GM21360 (cell line): Measurements from ENCODE around the gene PROK1.
"Not testable (repeated sequence)": the region's sequence is repeated elsewhere in the genome, so short reads cannot be mapped to it uniquely, and the experiment has no call there.

Experiments
- ATAC-seq: cut with Tn5 transposase; IDR thresholded peaks from one replicate; pipeline ENCODE4 v1.9.1; 2021; ENCODE audit warnings: mild to moderate bottlenecking, moderate library complexity; ENCODE audit not compliant: unreplicated experiment

The PROK1 gene

DNA sequence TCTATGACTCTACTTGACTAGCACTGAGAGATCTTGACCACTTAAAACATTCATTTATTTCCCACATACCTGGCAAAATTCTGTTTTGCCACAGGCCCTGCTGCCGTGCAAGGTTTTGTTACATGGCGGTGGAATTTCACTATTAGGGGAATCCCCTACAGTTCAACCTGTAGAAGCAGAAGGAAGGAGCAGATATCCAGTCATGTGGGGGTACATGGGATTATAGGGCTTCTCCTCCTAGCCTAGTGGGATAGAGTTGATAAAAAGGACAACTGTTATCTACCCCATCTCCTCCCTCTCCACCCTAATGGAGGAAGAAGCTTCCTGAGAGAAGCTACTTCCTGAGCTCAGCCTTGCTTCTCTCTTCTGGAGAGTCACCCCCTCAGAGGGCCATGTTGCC lies 17.7 kb upstream of the PROK1 start:
- ATAC-seq, result no peak

DNA sequence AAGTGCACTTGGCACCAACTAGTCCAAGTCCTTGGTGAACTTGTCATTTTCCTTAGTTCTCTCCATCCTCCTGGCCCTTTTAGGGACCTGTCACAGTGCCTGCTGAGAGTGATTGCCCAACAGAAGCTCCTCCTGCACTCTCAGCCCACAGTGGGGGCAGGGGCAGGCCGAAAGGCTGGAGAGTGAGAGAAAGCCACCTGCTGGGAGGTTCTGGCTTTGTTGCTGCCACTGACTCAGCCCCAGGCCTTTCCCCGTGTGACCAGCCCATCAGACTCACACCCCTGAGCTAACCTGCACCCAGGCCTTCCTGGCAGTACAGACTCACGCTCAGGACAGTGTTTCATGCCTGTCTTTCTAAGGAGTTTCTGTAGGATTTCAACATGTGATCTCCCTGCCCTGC lies 17.1 kb upstream of the PROK1 start:
- ATAC-seq, result no peak

- no peak for ATAC-seq
Measured at GRCh38 chr1:110434946-110435345, 16.0 kb upstream of the PROK1 start.

GRCh38 chr1:110436635-110437034 lies 14.3 kb upstream of the PROK1 start:
- no peak for ATAC-seq

GRCh38 chr1:110437645-110438299 lies 13.2 kb upstream of the PROK1 start:
- ATAC-seq, result not testable (repeated sequence)

- no peak for ATAC-seq
Measured at GRCh38 chr1:110438893-110439292, 12.1 kb upstream of the PROK1 start.

DNA sequence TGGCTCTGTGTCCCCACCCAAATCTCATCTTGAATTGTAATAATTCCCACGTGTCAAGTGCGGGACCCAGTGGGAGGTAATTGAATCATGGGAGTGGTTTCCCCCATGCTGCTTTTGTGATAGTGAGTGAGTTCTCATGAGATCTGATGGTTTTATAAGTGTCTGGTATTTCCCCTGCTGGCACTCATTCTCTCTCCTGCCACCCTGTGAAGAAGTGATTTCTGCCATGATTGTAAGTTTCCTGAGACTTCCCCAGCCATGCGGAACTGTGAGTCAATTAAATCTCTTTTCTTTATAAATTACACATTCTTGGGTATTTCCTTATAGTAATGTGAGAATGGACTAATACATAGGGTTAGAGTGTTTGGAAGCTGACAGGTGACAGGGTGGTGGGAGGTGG lies 11.1 kb upstream of the PROK1 start:
- ATAC-seq, result not testable (repeated sequence)

- no peak for ATAC-seq
Measured at GRCh38 chr1:110440877-110441276, 10.1 kb upstream of the PROK1 start.

DNA sequence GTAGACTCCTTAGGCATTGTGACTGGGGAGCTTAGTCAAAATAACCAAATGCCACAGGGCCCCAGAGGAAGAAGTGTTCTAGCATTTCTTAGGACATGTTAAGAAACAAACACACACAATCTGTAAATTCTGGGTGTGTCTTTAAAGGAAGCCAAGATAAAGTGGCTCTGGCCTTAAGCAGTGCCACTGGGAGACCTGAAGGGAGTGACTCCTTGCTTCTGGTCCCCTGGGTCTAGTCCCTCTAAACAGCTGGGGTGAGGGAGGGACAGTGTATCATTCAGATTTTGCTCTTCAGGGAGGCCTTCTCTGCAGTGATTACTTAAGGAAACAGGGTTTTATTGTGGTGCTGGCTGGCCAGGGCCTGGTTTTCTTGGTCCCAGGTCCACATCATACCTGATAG lies 9.1 kb upstream of the PROK1 start:
- no peak for ATAC-seq

GRCh38 chr1:110443451-110443850 lies 7.5 kb upstream of the PROK1 start:
- no peak for ATAC-seq

- no peak for ATAC-seq
Measured at GRCh38 chr1:110444561-110444960, 6.4 kb upstream of the PROK1 start.

- no peak for ATAC-seq
Measured at GRCh38 chr1:110449661-110450651, 993 bp upstream of the PROK1 start.

DNA sequence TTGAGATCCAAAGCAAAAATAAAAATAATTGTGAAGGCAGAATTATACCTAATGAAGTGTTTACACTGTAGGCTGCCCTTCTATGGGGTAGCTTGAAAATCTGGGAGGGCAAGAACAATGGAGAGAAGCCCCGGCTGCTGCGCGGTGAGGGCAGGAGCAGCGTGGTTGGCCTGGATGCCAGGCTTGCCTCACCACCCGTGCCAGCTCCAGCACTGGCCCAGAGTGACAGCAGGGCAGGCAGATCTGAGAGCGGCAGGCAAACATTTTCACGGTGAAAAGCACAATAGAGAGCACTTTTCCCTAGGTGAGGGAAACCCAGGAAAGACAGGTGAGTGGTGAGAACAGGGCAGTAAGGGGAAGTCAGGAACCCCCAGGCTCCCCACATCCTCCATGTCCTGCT lies 1.4 kb downstream of the PROK1 start:
- ATAC-seq, result no peak

DNA sequence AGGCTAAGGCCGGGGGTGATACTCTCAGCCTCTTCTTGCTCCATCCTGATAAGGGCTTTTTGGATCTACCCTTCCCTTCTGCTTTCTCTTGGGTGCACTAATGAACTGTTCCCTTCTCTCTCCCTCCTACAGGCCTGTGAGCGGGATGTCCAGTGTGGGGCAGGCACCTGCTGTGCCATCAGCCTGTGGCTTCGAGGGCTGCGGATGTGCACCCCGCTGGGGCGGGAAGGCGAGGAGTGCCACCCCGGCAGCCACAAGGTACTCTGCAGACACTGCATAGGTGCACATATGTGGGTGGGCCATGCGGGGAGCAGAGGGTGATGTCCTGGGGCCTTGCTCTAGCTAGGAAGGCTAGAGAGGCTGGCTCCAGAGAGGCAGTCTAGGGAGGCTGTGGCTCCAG lies 2.9 kb downstream of the PROK1 start:
- no peak for ATAC-seq

DNA sequence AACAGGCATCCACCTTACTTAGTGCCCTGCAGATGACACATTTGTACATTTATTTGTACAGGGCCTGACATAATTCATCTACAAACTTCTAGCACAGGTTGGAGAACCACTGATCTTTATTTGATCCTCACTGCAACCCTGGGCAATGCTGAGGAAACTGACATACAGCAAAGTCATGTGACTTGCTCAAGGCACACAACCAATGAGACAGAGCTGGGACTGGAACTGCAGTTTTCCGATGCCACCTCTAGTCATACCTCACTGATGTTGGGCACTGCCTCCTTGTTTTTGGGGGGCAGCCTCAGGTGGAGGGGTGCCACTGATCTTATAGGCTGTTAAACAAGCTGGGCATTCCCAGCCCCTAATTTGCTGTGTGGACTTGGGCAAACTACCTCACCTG lies 3.4 kb downstream of the PROK1 start:
- ATAC-seq, result no peak

DNA sequence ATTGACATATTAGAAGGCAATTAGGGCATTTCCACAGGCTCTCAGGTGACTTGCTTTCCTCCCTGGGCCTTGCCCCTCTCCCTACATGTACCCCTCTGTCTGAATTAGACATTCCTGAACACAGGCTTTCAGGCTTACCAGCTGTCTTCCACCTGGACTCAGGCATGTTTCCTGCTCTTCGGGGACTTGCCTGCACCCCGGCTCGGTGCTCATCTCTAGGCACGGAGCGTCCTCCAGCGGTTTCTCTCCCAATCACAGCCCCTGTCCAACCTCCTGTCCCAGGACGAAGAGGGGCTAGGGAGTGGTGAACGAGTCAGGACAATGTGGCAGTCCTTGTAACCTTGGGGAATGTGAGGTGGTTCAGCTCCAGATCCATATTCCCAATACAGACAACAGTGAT lies 4.2 kb downstream of the PROK1 start:
- ATAC-seq, result no peak

- ATAC-seq, result no peak
Measured at GRCh38 chr1:110457206-110457605, 6.3 kb downstream of the PROK1 start.

DNA sequence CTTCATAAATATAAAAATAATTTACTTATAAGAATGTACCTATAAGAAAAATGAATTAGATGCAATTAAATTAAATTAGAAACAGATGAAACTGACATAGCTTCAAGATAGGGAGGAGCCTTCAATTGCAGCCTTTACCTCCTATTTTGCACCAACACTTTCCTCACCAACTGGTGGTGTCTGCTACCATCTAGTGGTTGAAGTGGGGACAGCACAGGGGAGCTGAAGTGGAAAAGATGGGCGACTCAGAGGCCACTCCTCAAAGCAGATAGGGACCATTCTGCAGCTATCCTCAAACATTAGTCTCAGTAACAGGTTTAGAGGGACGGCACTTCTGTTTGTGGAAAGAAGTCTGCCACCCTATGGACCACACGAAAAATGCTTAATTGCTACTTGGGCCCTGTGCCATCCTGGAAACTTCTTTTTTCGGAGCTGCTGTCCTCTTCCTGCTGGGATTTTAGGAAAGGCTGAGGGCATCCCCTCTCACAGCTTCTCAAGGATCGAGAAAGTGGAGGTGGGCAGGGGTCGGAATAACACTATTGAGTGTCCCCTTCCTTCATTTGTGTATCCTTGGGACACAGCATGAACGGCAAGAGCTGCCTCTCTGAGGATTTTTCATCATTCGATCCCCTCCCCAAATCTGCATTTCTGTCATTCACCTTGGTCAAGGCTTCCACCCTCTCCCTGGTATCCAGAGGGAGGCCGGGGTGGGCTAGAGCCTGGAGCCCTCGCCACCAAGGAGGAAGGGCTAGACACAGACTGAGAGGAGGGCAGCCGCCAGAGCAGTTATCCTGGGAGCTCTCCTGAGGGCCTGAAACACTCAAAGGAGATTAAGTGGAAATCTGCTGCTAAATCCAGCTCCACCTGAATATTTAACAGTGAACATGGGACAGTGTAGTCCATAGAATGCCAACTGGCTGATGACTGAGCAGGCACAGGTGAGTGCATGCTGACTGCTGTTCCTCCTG lies 9.6 kb downstream of the PROK1 start:
- no peak for ATAC-seq

DNA sequence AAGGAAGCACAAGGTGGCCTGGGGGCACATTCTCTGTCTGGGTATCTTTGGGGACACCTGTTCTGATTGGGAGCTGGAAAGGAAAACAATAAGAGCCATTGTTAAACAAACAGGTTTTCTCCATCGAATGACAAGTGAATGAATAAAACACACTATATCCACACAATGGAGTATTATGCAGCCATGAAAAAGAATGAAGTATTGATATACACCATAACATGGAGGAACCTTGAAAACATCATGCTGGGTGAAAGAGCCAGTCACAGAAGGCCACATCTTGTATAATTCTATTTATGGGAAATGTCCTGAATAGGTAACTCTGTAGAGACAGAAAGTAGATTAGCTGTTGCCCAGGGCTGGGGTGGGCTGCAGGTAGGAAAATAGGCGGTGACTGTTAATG lies 11.1 kb downstream of the PROK1 start:
- no peak for ATAC-seq

DNA sequence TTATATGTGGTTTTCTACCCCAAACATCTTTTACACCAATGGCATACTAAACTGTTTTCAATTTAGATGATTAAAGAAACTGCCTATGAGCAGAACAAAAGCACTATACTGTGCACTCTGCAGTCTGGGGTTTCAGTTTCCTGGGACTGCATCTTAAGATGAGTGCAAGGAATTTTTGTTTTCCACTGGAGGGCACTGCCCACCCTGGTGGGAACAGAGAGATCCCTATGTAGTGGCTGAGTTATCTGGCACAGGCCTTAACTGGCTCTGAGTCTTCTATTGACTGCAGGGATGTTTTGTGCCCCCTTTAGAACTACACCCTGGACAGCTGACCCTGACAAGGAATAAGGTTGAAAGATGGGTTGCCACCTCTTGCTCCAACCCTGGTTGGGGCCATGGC lies 12.0 kb downstream of the PROK1 start:
- ATAC-seq, result no peak

- ATAC-seq, result no peak
Measured at GRCh38 chr1:110463725-110464124, 12.8 kb downstream of the PROK1 start.
